Testis (tissue), 3 donors: ENCODE results near the gene NAA38. TPM values are rescaled to one million over a fixed set of nuclear protein-coding genes. Genes with fewer than 3 reads are reported as not detected.

Experiments
- DNase-seq: peaks from one replicate; pipeline ENCODE4 v3.0.0-alpha.2; 2019
- H3K27ac ChIP-seq, 2 donors: fragments of 200-600 bp; sonication (generic); one replicate each; pipeline ENCODE4 v1.5.1; 2019
- H3K27me3 ChIP-seq: fragments of 200-600 bp; sonication (generic); one replicate; pipeline ENCODE4 v1.5.1; 2019
- H3K36me3 ChIP-seq: fragments of 200-600 bp; sonication (generic); one replicate; pipeline ENCODE4 v1.5.1; 2017; ENCODE audit warnings: low read depth; ENCODE audit errors: missing control alignments
- H3K4me1 ChIP-seq: fragments of 200-600 bp; sonication (generic); one replicate; pipeline ENCODE4 v1.5.1; 2019
- H3K4me3 ChIP-seq, 2 donors: fragments of 200-600 bp; sonication (generic); one replicate each; pipeline ENCODE4 v1.5.1; 2017 to 2019
- H3K9me3 ChIP-seq: fragments of 200-600 bp; sonication (generic); one replicate; pipeline ENCODE4 v1.5.1; 2017
- CTCF ChIP-seq, 3 experiments: fragments of 450-650 bp in 2 of 3; fragments of 200-600 bp in 1 of 3; sonication (generic) in 1 of 3; IDR thresholded peaks; one replicate each; pipeline ENCODE4 v1.5.1; 2016 to 2019; ENCODE audit warnings: antibody characterized with exemption in 3 of 3, mild to moderate bottlenecking in 2 of 3, moderate library complexity in 1 of 3
- POLR2A ChIP-seq: fragments of 450-650 bp; IDR thresholded peaks from one replicate; pipeline ENCODE4 v1.6.1; 2017; ENCODE audit warnings: antibody characterized with exemption, mild to moderate bottlenecking, moderate library complexity
- WGBS, 2 donors: methylation state at CpG; one replicate each; pipeline ENCODE4 v1.1.5; 2018; 5-methylcytosine and 5-hydroxymethylcytosine counted together
- intact Hi-C: fragments of 100-400 bp; cut with DNase I; formaldehyde crosslinking; loops from one replicate; pipeline ENCODE4 v1.15.1; 2023; ENCODE audit warnings: low total_unique reads
- polyA plus RNA-seq: library from polyadenylated mRNA; stranded (reverse); fragments of 350-450 nt; fragmentation: Illumina TruSeq; extraction: RNeasy Lipid Tissue Mini Kit (QIAGEN cat#74804); gene quantifications from one replicate; pipeline ENCODE4 v1.2.3, GENCODE V29; 2014; ENCODE audit warnings: low read depth, low replicate concordance; ENCODE audit not compliant: insufficient read depth
- total RNA-seq, 2 donors: library from RNA; depleted of rRNA; stranded (reverse); fragments of >200 nt; gene quantifications; one replicate each; pipeline ENCODE4 v1.2.3, GENCODE V29; 2016

Gene NAA38
- total and polyA plus RNA-seq, 3 donors from 2014 or later, result 72.3 to 102 (median 83.1) TPM

DNA sequence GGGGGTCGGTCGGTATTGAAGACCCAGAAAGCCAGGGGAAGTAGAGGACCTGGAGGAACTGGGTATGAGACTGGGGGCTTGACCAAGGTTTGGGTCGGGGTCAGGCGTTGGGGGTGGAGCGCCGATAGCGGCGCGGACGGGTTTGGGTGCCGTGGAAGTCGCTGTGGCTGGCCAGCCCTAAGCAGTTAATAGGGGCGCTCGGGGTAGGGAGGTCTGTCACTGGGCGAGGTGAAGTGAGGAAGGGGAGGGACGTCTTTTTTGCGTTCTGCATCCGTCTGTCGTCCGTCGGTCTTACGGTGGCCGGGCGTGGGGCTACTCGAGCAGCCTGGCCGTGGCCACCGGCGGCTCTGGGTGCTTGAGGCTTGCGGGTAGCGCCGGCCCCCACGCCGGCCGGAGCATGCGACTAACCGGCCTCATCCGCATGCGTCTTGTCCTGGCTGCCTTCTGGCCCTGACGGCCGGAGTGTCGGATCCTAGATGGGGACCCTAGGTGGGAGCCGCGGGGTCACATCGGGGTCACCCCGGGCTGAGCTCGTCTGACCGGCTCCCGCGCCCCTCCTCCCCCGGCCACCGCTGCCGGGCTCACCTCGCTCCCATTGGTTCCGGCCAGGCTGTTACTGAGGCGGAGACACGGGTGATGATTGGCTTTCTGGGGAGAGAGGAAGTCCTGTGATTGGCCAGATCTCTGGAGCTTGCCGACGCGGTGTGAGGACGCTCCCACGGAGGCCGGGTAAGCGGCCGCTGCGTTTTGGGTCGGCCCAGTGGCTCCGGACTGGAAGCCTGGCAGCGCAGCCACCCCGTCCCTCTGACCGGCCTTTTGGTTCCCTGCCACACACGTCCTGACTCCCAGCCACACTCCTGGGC, 12.8 kb downstream of the NAA38 start:
- H3K36me3 ChIP-seq, result no peaks in the 10 kb centered on the region

DNA sequence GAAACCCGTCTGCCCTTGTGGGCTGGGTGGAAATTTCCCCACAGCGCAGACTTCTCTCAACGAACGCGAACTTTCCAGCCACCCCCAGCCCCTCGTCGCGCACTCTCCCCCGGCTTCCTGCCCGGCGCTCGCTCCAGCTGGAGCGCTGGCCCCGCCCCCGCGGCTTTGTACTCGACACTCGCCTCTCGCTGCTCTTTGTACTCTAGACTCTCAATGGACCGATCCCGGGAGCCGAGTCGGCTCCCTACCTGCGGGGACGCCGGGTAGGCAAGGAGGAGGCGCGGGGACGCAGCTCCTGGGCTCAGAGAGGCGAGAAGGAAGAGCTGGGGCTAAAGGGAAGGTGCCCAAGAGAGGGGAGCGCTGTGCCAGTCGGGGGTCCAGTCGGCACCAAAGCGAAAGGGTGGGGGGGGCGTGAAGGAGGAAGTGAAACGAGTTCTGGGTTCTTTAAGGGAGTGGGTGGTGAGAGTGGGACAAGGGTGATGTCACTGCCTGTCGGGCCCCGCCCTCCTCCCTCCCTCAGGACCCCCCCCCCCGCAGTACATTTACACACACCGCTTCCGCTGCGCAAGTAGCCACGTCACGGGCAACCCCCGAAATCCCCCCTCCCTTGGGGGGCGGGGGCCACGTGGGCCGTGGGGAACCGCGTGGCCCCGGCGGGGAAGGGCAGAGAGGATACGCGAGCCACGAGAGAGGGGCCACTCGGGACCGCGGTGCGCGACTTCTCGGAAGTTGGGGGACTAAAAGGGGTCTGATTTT, 13.6 kb downstream of the NAA38 start:
- Histone ChIP-seq H3K9me3 (no peaks in the 10 kb centered on the region), H3K27me3 (no peaks in the 10 kb centered on the region), H3K36me3 (no peaks in the 10 kb centered on the region), H3K4me3 (peak overlapping the region; percentile 77 to 97), H3K4me1 (peaks cover 37% of the 10 kb centered on the region), H3K27ac (peak overlapping the region; percentile 97)
- intact Hi-C loops, result loop anchor here (5.0 kb wide), 1 partner anchor 309 kb away; the partner anchor contains the start of gene PER1
- DNase-seq, result peak; percentile 87
- TF ChIP-seq POLR2A (no peak), CTCF (IDR thresholded peaks at IDR 0.05) (no peak)
- WGBS, 2 donors, result 0 to 2% methylated on average over 31 to 57 of the region's 61 CpGs

More for the DNA sequence above, 12.8 kb downstream of the NAA38 start:
- H3K4me3 ChIP-seq, result peak overlapping the region; percentile 77 to 97
- peak overlapping the region; percentile 97 for H3K27ac ChIP-seq
- no peaks in the 10 kb centered on the region for H3K9me3 ChIP-seq
- peak; percentile 31 for TF ChIP-seq POLR2A
- TF ChIP-seq CTCF (IDR thresholded peaks at IDR 0.05), result no peak
- WGBS, 2 donors, result 0 to 1% methylated on average over 24 to 45 of the region's 71 CpGs
- intact Hi-C loops, result loop anchor here (5.0 kb wide), 1 partner anchor 308 kb away; the partner anchor contains the start of gene PER1
- no peaks in the 10 kb centered on the region for H3K27me3 ChIP-seq
- DNase-seq, result peak; percentile 97
- peaks cover 29% of the 10 kb centered on the region for H3K4me1 ChIP-seq

- Histone ChIP-seq H3K4me3 (peak overlapping the region; percentile 77 to 97), H3K27ac (peak overlapping the region; percentile 97), H3K9me3 (no peaks in the 10 kb centered on the region), H3K4me1 (peaks cover 41% of the 10 kb centered on the region), H3K27me3 (no peaks in the 10 kb centered on the region), H3K36me3 (no peaks in the 10 kb centered on the region)
- TF ChIP-seq CTCF (IDR thresholded peaks at IDR 0.05) (no peak), POLR2A (no peak)
- intact Hi-C loops, result loop anchor here (5.0 kb wide), 1 partner anchor 309 kb away; the partner anchor contains the start of gene PER1
- no peak for DNase-seq
- WGBS, 2 donors, result 0 to 2% methylated on average over 11 to 17 of the region's 17 CpGs
Observed at GRCh38 chr17:7843257-7843535, 14.2 kb downstream of the NAA38 start.

DNA sequence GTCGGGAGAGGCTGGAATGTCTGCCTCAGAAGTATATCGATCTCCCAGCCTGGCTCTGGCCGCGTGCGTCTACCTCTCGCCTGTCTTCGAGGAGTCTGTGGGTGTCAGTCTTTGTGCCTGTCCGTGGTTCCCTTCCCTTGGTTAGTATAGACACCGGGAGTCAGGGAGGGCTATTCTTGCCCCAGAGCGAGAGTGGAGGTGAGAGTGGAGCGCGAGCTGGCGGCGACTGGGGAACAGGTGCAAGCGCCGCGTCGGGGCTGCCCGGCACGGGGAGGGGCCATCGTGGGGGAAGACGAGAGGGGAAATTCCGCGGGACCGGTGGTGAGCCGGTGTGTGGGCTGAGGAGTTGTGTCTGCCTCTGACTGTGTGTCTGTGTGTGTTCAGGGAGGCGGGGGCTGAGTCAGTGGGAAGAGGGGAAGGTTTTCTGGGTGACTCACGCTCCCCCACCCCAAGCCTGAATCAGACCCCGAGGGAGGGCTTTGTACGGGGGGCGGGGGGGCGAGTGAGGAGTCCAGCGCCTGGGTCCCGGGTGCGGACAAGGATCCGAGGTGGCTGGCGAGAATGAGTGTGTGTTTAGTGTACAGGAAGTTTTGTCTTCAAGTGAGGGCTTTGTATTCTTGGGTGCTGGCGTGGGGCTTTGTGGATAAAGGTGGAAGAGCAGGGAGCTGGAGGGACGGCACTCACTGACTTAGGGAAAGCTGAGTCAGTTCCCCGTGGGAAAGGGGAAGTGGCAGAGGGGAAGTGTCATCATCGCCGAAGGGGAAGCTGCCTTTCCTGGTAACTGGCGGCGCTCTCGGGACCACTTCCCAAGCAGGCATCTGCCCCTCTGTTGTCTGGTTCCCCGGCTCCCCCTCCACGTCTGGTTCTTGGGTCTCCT, 14.7 kb downstream of the NAA38 start:
- intact Hi-C loops, result loop anchor here (5.0 kb wide), 1 partner anchor 310 kb away; the partner anchor contains the start of gene PER1
- Histone ChIP-seq H3K27me3 (no peaks in the 10 kb centered on the region), H3K27ac (peak overlapping the region; percentile 97), H3K9me3 (no peaks in the 10 kb centered on the region), H3K36me3 (no peaks in the 10 kb centered on the region), H3K4me1 (peaks cover 43% of the 10 kb centered on the region), H3K4me3 (peak overlapping the region; percentile 77 to 97)
- TF ChIP-seq CTCF (IDR thresholded peaks at IDR 0.05) (no peak), POLR2A (no peak)
- DNase-seq, result peak; percentile 65
- WGBS, 2 donors, result 0% methylated on average over 36 to 46 of the region's 47 CpGs
